HG02763 (cell line): ENCODE measurements around the gene ECE2.
"Not testable (repeated sequence)": the region's sequence is repeated elsewhere in the genome, so short reads cannot be mapped to it uniquely, and the experiment has no call there.

ENCODE experiments used
- ATAC-seq: cut with Tn5 transposase; IDR thresholded peaks from one replicate; pipeline ENCODE4 v1.9.1; 2021; ENCODE audit warnings: mild to moderate bottlenecking, moderate library complexity; ENCODE audit not compliant: unreplicated experiment

Gene ECE2

DNA sequence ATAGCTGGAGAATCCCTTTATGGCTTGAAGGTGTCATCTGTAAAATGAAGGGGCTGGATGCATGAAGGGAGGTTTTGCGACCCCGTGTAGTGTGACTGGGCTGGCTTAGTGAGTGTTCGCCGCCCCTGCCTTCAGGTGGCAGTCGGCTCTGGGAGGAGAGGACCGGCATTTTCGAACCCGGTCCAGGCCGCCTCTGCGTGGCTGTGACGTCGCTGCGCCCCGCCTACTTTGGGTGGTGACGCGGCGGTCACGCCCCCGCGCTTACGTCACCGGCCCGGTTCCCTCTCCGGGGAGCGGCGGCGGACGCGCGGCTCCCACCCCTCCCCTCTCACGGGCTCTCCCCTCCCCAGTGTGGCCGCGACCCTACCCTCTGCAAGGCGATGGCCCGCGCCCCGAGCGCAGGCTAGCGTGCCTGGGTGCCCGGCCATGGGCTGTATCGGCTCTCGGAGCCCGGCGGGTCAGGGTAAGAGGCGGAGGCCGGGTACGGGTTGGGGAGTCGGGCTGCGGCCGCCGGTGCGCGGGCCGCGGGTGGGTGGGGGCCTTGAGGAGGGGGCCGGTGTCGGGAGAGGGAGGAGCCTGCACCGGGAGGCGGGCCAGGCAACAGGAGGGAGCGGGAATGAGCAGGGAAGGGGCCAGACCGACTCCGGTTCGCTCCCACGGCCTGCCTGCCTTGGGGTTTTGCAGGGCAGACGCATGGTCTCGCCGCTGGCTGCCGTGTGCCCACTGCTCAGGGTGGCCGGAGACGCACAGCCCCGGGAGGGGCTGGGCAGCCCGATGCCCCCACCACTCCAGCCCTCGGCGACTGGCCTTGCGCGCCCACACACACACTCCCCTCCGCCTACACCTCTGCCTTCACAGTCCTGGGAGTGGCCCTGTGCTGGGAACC, 60.1 kb downstream of the ECE2 start:
- peak; percentile 75 for ATAC-seq

DNA sequence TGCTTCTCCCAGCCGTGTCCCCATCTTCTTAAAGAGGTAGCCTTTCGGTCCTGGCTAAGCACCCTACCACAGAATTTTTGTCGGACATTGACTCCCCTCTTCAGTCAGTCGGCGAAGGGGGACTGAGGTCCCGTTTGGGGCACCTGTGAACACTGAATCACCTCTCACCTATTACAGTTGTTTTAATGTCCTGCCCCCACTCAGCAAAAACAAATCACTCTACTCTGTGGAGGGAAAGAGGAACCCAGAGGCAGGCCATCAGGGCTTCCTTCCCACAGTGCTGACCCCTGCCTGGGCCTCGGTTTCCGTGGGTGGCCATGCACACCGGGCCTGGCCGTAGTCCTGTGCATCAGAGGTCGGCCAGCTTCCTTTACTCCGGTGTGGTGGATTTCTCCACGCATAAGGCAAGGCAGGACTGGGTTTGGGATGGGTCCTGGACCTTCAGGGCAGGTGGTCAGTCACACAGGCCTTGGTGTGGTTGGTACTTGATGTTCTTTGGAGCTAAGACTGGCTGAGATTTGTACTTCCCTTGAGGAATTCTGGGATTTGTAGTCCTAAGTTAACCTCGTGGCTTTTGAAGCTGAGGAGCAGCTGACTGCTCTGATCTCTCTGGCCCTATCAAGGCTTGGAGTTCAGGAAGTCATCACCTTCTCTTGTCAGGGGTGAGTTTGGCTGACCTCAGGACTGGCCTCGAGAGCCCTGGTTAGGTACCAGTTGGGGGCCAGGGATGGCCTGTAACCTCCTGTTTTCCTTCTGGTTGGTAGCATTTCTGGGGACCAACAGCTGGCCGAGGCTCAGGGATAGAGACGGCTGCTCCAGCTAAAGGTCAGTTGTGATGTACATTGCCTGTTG, 61.0 kb downstream of the ECE2 start:
- ATAC-seq: no peak

DNA sequence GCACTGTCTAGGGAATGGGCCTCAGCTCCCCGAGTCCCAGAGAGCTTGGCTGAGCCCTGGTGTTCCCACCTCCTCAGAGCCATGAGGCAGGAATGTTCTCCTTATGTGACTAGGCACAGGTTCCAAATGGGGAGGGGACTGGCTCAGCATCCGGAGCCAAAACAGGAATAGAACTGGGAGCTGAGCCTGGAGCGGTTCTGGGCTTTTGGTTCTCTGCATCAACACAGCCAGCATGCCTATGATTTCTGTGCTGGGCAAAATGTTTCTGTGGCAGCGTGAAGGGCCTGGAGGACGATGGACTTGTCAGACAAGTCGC, 61.5 kb downstream of the ECE2 start, which contains the start of gene FAM131A:
Gene FAM131A, plus strand, starts transcription at position 202 of the 316 bp plus-strand sequence. Its CDS starts 31 bp downstream, at position 233.
- ATAC-seq: no peak

DNA sequence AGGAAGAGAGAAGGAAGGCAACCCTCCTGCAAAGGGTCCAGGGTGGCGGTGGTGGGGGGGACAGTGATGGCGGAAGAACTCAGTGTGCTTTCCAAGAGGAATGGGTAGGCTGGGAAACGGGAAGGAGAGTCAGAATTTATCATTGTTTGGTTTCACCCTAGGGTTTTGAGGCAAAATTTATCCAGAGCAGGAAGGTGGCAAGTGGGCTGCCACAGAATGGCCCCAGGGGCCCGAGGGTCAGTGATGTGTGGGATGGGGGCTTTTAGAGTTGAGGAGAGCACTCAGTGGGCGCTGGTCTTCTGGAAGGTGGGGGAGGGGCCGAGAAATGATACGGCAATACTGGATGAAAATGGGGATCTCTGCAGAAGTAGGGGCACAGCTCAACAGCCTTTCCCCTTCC, 62.2 kb downstream of the ECE2 start:
- no peak for ATAC-seq

DNA sequence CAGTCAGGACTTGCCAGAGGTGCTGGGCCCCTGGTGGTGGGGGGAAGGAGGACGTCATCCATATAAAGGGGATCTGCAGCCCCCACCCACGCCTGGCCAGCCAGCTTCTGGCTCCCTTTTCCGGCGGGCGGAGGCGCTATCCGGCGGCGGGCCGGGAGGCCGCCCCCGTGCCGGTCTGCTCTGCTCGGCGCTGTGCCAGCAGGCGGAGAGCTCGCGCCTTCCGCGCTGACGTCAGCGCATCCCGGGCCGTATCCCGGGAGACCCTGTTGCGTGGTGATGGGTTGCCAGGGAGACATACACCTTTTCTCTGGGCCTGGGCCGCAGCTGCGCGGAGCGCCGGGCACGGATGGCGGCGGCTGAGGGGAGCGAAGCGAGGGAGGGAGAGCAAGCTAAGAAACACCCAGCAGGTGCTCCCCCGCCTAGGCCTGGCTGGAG, 62.7 kb downstream of the ECE2 start:
- no peak for ATAC-seq

DNA sequence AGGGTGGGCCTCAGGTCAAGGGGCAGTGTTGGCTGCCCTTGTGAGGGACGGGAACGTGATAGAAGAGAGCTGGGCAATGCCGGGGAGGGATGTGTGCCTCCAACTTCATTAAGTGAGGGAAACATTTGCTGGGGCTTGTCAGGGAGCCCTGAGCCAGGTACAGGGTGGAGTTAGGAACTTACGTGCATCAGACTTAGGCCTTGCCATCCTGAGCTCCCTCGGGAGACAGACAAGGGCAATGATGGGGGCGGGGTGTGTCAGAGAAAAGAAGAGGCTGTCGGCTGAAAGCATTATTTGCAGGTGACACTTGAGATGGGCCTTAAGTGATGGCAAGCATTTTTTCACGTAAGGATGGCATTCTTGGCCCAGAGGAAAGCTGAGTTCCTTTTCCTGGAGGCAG, 63.2 kb downstream of the ECE2 start:
- ATAC-seq: no peak

DNA sequence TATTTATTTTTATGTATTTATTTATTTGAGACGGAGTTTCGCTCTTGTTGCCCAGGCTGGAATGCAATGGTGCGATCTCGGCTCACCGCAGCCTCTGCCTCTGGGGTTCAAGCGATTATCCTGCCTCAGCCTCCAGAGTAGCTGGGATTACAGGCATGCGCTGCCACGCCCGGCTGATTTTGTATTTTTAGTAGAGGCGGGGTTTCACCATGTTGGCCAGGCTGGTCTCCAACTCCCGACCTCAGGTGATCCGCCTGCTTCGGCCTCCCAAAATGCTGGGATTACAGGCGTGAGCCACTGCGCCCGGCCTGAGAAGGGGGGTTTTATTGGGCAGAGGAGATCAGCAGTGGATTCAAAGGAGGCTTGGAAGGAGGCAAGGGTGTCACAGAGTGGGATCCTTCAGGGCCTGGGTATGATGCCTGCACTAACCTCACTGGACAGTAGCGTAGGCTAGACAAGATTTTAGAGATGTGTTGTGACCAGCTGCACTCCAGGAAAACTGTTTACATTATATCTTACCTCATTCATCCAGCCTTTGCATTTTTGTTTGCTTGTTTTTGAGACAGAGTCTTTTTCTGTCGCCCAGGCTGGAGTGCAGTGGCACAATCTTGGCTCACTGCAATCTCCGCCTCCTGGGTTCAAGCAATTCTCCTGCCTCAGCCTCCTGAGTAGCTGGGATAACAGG, 63.8 kb downstream of the ECE2 start:
- ATAC-seq: not testable (repeated sequence)

DNA sequence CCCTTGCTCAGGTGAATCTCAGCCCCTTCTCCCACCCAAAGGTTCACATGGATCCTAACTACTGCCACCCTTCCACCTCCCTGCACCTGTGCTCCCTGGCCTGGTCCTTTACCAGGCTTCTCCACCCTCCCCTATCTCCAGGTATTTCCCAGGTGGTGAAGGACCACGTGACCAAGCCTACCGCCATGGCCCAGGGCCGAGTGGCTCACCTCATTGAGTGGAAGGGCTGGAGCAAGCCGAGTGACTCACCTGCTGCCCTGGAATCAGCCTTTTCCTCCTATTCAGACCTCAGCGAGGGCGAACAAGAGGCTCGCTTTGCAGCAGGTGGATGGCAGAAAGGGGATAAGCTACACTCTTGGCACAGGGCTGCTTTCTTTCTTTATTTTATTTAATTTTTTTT, 66.1 kb downstream of the ECE2 start:
- no peak for ATAC-seq
